IPS DF 6.9 (cell line): ENCODE results near the gene ING4.

Source experiments
- DNase-seq: peaks from one replicate; pipeline ENCODE4 v3.0.0-alpha.2; 2013; ENCODE audit warnings: low read depth, low spot score
- H3K27ac ChIP-seq: one replicate; pipeline ENCODE4 v1.5.1; 2013; ENCODE audit warnings: low read length, control low read depth
- H3K27me3 ChIP-seq: 2 replicates; pipeline ENCODE4 v1.6.1; 2013; ENCODE audit warnings: mild to moderate bottlenecking, low read length; ENCODE audit not compliant: control insufficient read depth, insufficient read depth
- H3K36me3 ChIP-seq: 2 replicates; pipeline ENCODE4 v1.6.1; 2013; ENCODE audit warnings: low read length; ENCODE audit not compliant: control insufficient read depth, insufficient read depth
- H3K4me1 ChIP-seq: 2 replicates; pipeline ENCODE4 v1.6.1; 2013; ENCODE audit warnings: low read length; ENCODE audit not compliant: control insufficient read depth, insufficient read depth
- H3K4me3 ChIP-seq: 2 replicates; pipeline ENCODE4 v1.5.1; 2013; ENCODE audit warnings: mild to moderate bottlenecking, low read length
- H3K9me3 ChIP-seq: 2 replicates; pipeline ENCODE4 v1.6.1; 2013; ENCODE audit warnings: low read length, inconsistent platforms; ENCODE audit not compliant: control insufficient read depth, insufficient read depth
- WGBS: extraction: QIAGEN DNeasy Blood & Tissue Kit; methylation state at CpG from one replicate; pipeline ENCODE4 v1.1.7; 2013; ENCODE audit warnings: mixed read lengths, missing lambda C conversion rate; ENCODE audit not compliant: insufficient read length, insufficient coverage; 5-methylcytosine and 5-hydroxymethylcytosine counted together

ING4 gene

GRCh38 chr12:6635856-6636531 lies 26.9 kb downstream of the ING4 start, which contains the start of gene LPAR5:
Gene LPAR5 (minus strand): TSS chr12:6635959. CDS start chr12:6621248, 14,711 bp downstream.
- DNase-seq: no peak
- Histone ChIP-seq H3K4me1 (no peaks in the 10 kb centered on the region), H3K27me3 (no peaks in the 10 kb centered on the region), H3K27ac (no peak within 1 kb of the TSS), H3K36me3 (no peaks in the 10 kb centered on the region), H3K9me3 (no peaks in the 10 kb centered on the region), H3K4me3 (no peak within 1 kb of the TSS)
- no CpG with 5 or more reads among the region's 18 CpGs for WGBS

- Histone ChIP-seq H3K27ac (no peak overlapping the region), H3K4me1 (no peaks in the 10 kb centered on the region), H3K36me3 (no peaks in the 10 kb centered on the region), H3K27me3 (no peaks in the 10 kb centered on the region), H3K4me3 (no peak overlapping the region), H3K9me3 (no peaks in the 10 kb centered on the region)
- no CpG with 5 or more reads among the region's 5 CpGs for WGBS
- no peak for DNase-seq
These were observed 27.5 kb downstream of the ING4 start for GRCh38 chr12:6635375-6635855.

DNA sequence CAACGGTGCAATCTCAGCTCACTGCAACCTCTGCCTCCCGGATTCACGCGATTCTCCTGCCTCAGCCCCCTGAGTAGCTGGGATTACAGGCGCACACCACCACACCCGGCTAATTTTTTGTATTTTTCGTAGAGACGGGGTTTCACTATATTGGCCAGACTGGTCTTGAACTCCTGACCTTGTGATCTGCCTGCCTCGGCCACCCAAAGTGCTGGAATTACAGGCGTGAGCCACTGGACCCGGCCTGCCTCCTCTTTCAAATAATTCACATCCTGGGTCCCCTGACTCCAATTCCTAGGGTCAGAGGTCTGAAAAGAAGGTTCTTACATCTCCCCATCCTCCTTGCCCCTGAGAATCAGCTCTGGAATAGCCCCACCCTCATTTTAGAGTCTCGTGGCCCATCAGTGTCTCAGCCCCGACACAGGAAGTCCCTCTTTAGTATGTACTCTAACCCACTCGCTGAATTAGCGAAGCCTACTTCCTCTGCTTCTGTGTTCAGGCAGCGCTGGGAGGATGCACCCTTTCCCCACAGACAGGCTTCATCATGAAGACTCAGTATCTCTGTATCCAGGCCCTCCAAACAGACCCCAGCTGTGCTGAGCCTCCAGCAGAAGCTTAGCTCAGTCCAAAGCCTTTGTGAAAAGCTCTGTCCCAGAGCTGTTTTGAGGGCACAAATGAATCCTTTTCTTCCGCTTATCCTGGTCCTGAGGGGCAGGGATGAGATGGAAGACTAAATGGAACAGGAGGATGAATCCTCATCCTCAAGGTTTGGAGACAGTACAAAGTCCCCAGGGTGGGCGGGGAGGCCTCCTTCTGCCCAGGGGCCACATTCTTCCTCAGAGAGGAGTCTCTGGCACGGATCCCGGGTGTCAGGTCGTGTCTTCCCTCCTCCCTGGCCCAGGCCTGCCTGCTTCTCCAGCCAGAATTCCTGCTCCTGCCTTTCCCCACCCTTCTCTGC lies 30.6 kb downstream of the ING4 start:
- DNase-seq: no peak
- no CpG with 5 or more reads among the region's 21 CpGs for WGBS

DNA sequence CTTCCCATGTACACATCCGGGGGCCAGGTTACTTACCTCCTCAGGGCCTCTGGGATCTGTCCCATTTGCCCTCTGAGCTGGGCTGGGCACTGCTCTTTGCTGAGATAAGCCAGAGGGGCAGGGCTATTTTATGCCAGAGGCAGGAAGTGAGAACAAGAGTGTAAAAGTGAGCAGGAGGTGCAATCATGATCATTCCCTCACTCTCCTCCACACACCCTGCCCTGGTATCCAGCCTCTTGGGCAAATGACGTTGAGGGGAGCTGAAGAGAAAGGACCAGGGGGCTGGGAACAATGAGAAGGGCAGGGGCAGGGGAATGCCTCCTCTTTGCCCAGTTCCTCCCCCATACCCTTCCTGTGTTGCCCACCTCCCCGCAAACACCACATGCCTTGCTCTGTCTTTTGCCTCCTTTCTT lies 31.4 kb downstream of the ING4 start:
- Histone ChIP-seq H3K27ac (no peak overlapping the region), H3K9me3 (no peaks in the 10 kb centered on the region), H3K4me1 (no peaks in the 10 kb centered on the region), H3K36me3 (no peaks in the 10 kb centered on the region), H3K27me3 (no peaks in the 10 kb centered on the region), H3K4me3 (no peak overlapping the region)
- no CpG with 5 or more reads among the region's 3 CpGs for WGBS
- DNase-seq: no peak

More for the DNA sequence above, 30.6 kb downstream of the ING4 start:
- Histone ChIP-seq H3K27ac (no peak overlapping the region), H3K9me3 (no peaks in the 10 kb centered on the region), H3K36me3 (no peaks in the 10 kb centered on the region), H3K27me3 (no peaks in the 10 kb centered on the region), H3K4me3 (no peak overlapping the region), H3K4me1 (no peaks in the 10 kb centered on the region)

DNA sequence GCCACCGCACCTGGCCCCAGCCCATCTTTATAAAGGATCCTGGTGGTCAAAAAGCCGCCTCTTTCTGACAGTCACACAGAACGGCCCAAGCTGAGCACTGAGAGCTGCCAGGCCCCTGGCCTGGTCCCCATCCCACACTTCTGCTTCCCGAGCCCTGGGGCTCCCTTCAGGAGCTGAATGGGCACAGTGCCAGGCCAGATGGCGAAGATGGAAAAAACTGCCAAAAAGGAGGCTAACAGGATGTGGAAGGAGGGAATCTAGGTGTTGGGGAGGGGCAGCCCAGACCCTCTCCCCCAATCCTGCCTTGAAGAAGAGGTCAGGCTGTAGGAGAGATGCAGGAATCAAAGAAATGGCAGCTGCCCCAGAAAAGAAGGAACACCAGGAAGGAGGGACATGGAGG lies 32.2 kb downstream of the ING4 start:
- no peaks in the 10 kb centered on the region for H3K9me3 ChIP-seq
- WGBS: no CpG with 5 or more reads among the region's 5 CpGs
- H3K4me1 ChIP-seq: no peaks in the 10 kb centered on the region
- no peak overlapping the region for H3K4me3 ChIP-seq
- no peak for DNase-seq
- no peak overlapping the region for H3K27ac ChIP-seq
- H3K27me3 ChIP-seq: no peaks in the 10 kb centered on the region
- no peaks in the 10 kb centered on the region for H3K36me3 ChIP-seq

DNA sequence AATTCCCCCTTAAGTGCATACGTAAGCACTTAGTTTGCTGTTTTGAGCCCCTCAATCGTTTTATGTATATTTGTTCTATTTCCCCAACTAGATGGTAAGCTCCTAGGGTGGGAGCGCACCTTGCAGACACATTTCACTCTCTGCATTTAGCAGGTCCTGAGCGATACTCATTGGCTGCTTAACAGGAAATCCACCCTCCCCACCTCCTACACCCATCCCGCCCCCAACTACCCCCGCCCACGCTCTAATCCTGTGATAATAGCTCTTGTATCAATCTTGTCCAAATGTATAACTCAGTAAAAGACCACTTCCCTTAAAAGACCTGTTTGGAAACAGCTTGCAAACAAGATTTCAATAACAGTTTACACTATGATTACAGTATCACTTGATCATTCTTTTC lies 35.3 kb downstream of the ING4 start:
- no CpG with 5 or more reads among the region's 7 CpGs for WGBS
- no peaks in the 10 kb centered on the region for H3K4me1 ChIP-seq
- H3K27ac ChIP-seq: no peak overlapping the region
- H3K4me3 ChIP-seq: no peak overlapping the region
- H3K27me3 ChIP-seq: no peaks in the 10 kb centered on the region
- DNase-seq: no peak
- no peaks in the 10 kb centered on the region for H3K9me3 ChIP-seq
- H3K36me3 ChIP-seq: no peaks in the 10 kb centered on the region

DNA sequence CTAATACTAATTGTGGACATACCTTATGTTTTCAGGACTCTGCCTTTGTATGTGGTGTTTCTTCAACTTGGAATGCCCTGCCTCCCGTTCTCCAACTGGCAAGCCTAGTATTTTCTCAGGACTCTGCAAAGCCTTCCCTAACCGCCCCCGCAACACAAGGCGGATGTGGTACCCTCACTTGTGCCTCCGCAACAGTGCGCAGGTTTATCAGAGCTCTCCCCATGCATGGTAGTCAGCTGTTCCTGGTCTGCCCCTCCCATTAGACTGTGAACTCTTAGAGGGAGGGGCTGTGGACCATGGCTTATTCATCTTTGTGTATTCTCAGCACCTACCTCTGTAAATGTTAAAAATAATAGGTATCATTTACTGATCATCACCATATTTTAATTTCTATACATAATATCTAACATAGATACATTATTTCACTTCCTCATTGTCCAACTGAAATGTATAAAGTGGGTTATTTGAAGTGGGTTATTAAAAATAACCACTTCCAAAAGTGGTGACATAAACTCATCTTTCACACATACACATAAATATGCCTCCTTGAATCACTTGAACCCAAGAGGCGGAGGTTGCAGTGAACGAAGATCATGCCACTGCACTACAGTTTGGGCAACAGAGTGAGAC lies 36.1 kb downstream of the ING4 start:
- no peaks in the 10 kb centered on the region for H3K9me3 ChIP-seq
- H3K27me3 ChIP-seq: no peaks in the 10 kb centered on the region
- DNase-seq: no peak
- H3K36me3 ChIP-seq: no peaks in the 10 kb centered on the region
- H3K27ac ChIP-seq: no peak overlapping the region
- WGBS: no CpG with 5 or more reads among the region's 8 CpGs
- H3K4me1 ChIP-seq: no peaks in the 10 kb centered on the region
- no peak overlapping the region for H3K4me3 ChIP-seq

- WGBS: no CpG with 5 or more reads among the region's 29 CpGs
- no peak overlapping the region; the same call in 1 of the 2 replicates for H3K4me3 ChIP-seq
- H3K9me3 ChIP-seq: no peaks in the 10 kb centered on the region
- no peaks in the 10 kb centered on the region for H3K36me3 ChIP-seq
- H3K4me1 ChIP-seq: peaks cover 8% of the 10 kb centered on the region
- H3K27me3 ChIP-seq: peaks cover 2% of the 10 kb centered on the region; the same call in 1 of the 2 replicates
- no peak overlapping the region for H3K27ac ChIP-seq
- no peak for DNase-seq
These were observed 42.0 kb downstream of the ING4 start for GRCh38 chr12:6620885-6621274.

DNA sequence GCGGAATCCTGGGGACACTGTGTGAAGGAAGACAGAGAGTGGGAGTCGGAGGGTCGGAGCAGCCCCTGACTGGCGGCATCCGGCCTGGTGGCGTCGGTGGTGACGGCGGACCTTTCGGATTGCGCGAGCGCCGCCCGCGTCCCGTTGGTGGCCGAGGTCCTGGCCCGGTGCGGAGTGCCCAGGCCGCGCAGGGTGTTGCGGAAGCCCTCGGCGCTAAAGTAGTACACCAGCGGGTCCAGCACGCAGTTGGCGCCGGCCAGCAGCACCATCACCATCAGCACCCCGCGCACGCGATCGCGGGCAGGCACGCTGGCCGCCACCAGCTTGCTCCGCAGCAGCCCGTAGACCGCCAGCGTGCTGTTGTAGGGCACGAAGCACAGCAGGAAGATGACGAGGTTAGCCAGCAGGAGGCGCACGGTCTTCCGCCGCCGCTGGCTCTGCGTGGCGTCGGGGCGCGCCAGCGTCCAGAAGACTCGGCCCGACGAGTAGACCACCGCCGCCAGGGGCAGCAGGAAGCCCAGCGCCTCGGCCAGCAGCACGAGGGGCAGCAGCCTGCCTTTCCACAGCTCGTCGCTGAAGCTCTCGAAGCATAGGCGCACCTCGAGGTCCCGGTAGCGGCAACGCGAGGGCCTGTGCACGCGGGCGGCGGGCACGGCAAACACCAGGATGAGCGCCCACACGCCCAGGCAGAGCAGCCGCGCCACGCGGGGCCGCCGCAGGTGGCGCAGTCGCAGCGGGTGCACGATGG lies 42.6 kb downstream of the ING4 start:
- no peak for DNase-seq

More for the DNA sequence above, 42.6 kb downstream of the ING4 start:
- H3K9me3 ChIP-seq: no peaks in the 10 kb centered on the region
- H3K27me3 ChIP-seq: peaks cover 2% of the 10 kb centered on the region; the same call in 1 of the 2 replicates
- H3K27ac ChIP-seq: no peak overlapping the region
- no peaks in the 10 kb centered on the region for H3K36me3 ChIP-seq
- H3K4me3 ChIP-seq: peak overlapping the region; percentile 12; the same call in 1 of the 2 replicates
- H3K4me1 ChIP-seq: peaks cover 8% of the 10 kb centered on the region
- no CpG with 5 or more reads among the region's 88 CpGs for WGBS
